Stimulated activated CD4-positive, alpha-beta T cell treated with anti-CD3 and anti-CD28 coated beads, Interleukin-12 subunit alpha, Interleukin-12 subunit beta, amount 100 ng/mL, for 48 hours (primary cell): Measurements from ENCODE around the gene KDSR.

Experiments used
- DNase-seq, 3 donors: peaks; one replicate each; pipeline ENCODE4 v3.0.0-alpha.2; 2020; ENCODE audit warnings: low read depth in 2 of 3, low spot score in 1 of 3

Gene KDSR

DNA sequence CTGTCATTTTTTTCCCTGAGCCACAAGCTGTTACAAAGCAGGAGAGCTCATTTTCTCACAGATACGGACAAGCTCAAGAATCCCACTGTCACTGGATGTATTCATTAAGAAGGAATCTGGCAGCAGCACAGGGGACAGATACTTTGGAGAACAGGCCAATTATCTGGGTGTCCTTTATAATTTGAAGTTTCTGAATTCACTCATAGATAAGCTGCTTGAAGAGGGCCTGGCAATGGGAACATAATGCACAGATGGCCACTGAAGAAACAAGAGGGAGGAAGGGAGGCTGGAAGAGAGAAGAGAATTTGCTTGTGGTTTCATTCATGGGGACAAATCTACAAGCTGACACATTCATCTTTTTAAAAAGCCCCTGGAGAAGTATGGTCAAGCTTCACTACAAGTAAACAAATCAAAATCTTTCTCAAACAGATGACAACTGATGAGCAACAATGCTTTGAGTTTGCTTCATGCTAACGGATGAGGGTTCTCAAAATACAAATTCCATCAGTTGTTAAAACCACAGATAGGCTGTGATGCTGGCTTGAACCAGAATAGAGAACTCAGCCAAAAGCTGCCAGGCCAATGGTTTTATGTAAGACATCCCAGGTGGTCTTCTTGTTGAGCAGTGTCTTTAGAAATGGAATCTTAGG, 59.3 kb downstream of the KDSR start:
- DNase-seq = no peak

DNA sequence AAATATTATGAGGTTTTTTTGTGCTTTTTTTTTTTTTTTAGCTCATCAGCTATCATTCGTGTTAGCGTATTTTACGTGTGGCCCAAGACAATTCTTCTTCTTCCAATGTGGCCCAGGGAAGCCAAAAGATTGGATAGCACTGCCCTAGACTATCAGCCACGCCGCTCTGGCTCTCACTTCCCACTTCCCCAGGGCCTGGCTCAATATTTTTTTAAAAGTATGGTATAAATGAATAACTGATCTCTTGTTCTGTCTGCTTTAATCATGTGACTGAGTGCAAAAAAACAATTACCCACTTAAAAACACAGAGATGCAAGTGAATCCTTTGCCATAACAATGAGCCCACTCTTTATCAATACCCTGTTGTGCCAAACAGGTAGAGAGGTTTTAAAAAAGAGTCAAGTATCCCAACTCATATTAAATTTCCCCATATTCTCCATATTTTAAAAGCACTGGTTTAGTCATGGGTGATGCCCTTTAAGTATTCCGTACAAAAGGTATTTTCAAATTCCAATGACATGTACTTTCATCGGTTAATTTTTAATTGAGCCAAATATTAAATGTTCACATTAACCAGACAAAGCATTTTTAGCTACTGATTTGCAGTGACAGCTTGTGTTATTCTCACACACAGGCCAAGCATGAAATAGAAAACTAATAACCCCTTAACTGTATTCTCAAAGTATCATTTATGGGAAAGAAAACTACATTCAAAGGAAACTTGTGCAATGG, 60.0 kb downstream of the KDSR start:
- no peak for DNase-seq

DNA sequence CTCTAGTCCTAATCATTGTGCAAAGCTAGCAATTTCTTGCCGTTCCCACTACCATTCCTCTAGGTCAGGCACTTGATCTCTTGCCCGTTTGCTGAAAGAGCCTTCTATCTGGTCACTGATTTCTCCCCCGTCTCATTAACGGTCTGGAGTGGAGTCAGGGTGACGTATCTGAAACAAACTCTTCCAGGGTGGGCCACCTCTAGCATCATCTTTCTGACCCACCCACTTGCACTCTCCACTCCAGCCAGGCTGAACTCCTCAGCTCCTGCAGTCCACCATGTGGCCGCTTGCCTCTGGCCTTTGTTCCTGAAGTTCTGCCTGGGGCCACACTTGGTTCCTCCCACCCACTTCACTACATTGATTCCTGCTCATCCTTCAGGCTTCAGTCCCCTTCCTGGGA, 60.8 kb downstream of the KDSR start:
- DNase-seq = no peak

DNA sequence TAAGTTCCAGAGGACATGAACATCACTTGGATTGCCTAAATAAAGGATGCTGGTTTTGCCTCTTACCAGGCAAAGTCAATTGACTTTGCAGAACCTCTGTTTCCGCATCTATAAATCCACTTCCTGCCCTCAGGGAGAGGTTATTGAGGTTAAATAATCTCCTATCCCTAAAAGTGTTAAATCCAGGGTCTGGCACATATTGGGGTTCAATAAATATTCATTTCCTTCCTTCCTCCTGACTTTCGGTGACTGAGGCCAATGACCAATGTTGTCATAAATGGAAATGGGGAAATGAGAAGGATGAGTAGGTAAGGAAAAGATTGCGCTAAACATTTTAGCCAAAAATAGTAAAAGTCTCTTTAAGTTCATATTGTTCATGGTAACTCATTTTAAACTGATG, 63.5 kb downstream of the KDSR start:
- DNase-seq = no peak

DNA sequence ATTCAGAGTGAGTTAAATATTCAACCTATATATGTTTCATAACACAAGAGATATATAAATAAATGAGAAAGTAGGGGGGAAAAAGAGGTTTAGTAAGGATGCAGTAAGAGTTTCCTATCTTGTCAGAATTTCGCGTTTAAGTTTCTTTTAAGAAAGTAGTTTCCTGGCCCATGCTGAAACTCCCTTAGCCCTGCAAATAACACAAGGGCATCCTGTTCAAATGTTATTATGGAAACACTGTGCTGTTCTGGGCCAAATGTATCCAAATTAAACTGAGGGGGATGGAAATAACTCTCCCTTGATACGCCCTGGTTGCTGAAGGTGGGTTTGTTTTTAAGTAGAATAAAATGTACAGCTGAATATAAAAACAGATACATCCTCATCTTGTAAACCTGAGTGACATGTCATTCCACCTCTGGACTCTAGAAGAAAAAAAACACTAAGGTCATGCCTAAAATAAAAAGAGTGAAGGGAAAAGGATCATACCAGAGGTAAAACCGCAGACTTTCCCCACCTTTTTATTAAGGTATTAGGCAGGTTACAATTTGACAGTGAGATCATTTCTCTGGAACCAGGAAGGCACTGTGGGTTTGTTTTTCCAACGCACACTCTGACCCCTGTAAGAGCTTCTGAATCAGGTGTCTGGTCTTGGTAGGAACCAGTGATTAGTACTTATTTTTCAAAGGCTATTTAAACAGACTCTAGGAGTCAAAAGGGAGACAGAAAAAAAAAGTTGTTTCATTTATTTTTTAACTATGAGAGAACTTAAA, 64.2 kb downstream of the KDSR start:
- no peak for DNase-seq

DNA sequence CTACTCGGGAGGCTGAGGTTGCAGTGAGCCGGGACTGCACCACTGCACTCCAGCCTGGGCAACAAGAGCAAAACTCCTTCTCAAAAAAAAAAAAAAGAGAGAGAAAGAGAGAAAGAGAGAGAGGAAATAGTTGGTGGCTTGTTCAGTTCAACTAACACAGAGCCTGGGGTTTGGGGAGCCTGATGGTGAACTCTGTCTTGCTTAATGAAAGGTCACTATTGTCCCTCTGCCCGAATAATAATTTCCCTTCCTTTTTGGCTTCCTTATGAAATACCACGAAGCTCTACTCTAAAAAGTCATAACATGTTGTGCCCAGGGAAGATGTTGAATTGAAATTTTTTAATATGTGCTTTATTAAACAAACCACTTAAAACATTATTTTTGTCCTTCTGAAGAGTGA, 64.8 kb downstream of the KDSR start:
- no peak for DNase-seq

DNA sequence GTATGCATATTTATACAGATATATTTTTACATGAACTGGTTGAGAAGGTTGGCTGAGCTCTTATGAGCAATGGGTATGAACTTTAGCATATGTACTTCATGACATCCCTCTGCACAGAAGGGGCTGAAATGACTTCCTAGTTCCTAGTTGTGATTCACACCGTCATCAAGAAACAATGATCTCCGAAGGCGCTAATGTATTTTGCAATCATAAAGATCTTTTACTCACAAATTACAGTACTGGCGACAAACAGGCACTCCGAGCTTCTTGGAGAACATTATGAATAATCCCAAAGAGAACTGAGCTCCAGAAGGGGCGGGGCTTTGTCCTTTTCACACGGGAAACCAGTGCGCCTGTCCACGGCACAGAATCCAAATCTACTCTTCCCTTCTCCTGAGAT, 65.6 kb downstream of the KDSR start:
- no peak for DNase-seq

DNA sequence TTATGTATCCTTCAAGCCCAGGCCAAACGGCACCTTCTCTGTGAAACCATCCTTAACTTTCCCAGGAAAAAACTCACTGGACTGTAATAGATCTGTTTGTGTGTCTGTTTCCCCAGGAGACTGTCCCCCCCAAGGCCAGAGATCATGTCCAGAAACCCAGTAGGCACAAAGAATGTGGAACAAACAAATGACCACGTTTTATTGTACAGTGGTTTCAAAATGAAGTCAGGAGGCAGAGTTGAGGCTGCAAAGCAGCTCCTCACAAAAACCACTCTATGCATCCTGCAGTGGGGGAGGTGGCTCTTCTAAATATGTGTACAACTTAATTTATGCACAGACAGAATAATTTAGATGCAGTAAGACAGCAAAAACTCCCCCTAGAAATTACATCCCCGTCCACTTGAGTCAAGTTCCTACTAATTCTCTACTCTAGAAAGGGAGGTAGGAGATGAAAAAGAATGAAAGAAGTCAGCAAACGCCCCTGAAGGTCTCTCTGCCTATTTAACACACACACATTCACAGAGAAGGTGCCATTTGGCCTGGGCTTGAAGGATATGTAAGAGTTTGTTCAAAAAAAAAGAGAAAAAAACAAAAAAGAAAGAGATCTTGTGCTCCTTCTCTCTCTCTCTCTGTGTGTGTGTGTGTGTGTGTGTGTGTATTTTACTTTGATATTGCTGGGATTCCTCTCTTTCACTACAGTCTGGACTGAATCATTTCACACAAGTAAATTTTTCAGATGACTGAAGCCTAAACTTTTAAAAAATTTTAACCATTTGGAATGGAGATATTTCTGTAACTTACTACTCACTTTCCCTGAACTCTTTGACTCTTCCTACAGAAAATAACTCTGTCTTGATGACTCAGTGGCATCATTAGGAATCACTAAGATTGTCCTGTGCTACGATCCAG, 66.9 kb downstream of the KDSR start:
- no peak for DNase-seq

DNA sequence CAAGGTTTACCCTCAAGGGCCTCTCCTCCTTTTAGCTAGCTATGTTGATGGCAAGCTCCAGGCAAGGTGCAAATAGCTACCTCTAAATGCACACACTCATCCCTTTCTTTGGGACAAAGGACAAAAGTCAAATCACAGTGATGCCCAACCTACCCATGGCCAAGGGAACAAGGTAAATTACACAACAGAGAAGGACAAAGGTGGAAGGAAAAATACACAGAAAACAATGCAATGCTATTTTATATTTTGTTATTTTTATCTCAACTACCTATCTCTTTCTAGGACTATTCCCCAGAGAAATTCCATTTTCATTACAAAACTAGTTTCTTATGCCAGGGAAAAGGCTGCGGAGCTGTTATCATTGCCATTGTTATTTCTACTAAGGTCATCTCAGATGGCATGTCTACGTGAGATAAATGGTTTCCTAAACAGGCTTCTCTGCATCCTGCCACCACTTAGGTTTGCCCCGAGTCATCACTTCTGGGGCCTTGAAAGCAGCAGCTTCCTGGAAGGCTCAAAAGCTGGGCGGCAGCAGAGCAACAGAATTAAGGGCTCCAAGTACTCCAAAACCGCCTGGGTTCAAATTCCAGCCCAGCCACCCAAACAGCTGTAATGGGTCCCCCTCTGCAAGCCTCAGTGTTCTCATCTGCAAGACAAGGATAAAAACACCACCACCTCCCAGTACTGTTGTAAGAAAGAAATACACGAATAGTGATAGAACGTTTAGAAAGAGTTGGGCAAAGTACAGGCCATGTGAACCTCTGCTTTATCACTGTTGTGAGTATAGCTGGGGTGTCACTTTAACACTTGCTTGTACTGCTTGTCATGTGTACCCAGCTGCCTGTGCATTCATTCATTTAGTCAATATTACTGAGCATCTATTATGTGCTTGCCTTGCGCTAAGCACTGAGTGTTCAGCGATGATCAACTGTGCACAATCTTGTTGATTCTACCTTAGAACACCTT, 68.3 kb downstream of the KDSR start:
- no peak for DNase-seq

DNA sequence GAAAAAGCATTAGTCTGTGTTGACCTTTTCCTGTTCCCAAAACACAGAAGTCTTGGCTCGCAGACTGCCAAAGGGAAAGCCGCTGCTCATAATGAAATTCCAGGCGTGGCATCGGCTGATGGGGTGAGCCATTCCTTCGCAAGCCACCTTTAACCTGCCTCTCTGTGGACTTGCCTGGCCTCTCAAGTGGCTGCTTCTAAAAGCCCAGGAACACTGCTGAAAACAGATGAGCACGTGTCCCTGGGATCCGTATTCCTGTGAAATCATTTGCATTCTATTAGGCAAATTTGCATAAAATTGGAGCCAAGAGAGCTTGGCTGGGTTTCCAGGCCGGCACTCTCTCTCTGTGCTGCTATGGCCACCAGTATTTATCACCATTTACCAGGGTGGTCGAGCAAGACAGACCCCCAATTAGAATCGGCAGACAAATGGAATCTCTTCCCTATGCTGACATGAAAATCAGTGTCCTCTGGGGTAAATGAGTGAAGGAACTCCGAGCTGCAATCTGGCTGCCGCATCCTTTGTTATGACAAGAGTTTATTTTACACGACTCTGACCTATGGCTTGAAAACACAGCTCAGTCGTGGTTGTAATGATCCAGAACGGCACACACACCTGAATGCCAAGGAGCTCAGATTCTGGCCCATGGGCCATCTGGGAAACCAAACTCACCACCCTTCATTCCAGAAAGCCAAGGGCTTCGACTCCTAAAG, 69.2 kb downstream of the KDSR start:
- DNase-seq = no peak

DNA sequence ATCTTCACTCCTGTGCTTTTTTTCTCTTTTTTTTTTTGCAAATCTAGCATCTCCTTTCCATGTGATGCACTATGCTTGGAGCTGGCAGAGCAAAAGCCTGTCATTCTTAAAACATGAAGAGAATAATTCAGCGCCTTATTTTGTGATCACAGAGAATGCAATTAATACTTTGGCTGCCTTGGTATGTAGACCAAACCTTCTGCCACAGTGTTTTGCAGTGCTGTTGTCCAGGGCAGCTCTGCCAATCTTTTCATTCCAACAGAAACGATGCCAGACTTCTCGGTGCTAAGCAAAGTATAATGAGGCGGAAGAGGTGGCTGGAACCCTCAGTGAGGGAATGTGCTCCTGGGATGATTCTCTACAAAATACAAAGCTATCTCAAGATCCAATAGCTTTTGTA, 73.1 kb downstream of the KDSR start:
- DNase-seq = no peak

DNA sequence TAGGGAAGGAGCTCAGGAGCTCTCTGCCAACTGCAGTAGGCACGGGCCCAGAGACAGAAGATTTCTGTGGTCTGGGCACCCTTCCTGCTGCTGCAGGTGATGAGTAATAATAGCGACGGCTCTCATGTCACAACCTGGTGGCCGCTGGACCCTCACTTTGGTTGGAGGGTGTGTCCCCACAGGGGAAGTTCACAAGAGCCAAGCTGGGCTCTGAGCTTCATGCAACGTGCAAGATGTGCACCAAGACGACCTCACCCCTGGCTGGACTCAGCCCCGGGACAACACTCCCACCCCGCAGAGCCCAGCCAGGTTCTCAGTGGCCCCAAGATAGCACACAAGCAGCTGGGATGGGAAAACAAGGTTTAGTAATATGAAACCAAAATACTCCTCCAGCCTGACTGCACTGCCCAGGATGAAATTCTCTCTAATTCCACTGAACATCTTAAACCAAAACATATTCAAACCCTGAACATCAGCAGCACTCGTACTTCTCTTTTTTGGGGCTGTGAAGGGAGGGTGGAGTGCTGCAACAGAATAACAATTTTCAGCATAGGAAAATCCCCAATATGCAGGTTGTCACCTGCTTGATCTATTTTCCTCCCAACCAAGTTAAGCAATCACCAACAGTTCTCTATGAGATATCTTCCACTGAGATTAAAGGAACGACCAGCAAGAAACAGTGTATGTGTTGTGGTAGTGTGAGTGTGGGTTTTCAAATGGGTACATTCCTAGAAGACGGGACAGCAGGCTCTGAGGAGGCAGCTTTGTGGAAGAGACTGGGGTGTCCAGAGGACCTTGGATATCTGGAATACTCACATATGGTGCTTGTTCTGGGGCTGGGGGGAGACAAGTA, 73.9 kb downstream of the KDSR start:
- DNase-seq = no peak

DNA sequence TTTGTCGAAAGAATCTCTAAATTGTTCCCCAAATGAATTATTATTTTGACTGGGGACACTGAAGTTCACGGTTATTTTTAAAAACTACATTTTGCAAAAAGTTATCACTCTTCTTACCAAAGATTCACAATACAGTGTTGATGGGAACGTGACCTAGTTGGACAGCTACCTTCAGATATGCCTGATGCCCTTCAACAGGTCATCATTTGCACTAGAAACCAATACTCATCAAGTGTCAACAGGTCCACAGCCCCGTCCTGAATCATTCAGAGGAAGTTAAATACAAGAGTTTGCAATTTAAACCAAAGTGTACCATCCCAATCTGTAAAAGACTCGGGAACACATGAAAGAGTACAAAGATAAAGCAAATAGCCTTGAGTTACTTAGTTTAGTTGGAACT, 75.7 kb downstream of the KDSR start:
- no peak for DNase-seq

DNA sequence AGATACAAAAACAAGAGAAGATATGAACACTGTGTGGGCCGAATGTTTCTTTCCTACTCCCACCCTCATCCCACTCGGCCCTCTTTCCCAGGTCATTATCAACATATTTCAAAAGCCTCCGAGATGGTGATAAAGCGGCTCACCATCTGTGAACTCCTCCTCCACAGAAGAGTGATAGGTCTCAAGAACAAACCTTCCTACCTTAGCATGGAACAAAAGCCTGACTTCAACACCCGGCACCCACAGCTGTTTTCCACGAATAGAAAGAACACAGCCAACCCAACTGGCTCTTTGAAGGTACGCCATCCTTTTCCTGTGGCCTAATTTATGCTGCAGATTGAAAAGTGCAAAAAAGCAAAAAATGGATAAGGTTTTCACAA, 76.2 kb downstream of the KDSR start:
- DNase-seq = no peak

DNA sequence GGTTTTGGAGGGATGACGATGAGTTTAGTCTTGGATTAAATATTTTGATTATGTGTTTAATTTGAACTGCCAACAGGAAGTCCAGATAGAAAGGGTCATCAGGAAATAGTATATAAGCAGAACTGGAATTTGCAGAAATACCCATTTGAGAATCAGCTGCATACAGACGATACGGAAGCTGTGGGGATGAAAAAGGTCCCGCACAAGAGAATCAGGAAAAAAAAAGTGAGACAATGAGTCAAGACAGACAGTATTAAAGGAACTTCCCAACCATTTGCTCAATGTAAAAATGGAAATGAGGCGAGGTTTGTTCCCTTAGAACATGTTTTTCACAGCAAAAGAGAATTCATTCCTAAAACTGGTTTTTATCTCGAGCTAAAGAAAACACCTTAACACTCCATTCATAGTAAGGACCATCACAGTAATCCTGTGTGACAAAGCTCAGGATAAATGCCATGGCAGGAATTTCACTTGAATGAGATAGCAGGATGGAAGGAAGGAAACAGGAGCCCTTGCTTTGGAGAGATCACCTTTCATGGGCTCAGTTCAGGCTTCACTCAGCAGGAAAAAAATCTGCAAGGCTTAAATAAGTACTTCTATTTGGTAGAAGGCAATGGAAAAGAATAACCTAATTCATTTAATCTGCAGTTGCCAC, 76.7 kb downstream of the KDSR start:
- DNase-seq = no peak

DNA sequence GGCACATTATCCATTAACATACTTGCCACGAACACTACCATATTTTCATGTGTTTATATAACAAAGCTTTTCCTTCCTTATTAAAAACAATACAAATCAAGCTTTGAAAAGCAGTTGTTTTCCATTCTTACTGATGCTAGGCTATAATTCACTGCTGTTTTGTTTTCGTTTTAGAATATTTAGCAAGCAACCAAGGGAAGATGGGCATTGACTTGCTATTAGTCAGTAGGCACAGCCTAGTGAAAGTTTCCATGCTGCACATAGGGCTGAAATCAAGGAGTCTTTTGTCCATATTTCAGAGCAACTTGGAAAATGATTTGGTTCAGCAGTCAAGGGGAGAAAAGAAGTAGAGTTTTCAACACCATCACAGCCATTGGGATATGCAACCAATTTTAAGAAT, 78.7 kb downstream of the KDSR start:
- no peak for DNase-seq

DNA sequence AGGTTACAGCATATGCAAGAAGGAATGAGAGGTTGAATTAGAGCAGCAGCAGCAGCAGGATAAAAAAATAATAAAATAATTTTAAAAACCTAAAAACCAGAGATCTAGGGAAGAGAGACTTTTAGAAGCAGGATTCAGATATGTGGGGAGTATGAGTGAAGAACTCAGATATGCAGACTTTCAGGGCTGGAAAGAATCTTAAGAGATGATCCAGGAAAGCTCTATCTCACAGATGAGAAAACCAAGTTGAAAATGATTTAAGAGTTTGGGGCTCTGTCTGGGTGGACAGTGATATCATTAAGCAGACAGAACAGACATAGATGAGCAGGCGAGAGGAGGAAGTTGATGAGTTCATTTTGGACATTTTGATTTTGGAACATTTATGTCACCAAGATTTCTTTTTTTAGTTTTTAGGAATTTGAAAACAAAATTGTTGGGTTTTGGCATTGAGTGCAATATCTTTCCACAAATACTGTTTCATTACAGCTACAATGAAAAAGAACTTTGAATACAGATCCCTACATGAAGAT, 79.2 kb downstream of the KDSR start:
- DNase-seq = no peak

DNA sequence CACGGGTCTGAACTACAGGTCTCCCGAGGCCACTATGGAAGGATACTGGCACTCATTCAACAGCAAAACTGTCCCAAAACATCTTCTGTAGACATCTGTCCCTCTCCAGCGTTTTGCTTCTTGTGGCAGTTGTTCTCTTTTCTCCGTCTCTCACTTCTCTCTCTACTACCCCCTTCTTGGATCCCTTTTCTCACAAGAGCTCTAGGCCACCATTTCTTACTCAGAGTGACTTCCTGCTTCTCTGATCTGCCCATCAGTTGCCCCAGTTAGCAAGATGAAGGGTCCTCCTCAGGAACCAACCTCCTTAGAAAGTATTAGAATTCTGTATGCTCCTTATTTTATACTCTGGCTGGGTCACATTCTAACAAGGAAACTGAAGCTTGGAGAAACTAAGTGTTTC, 80.1 kb downstream of the KDSR start:
- DNase-seq = no peak
